HG02588 (cell line): ENCODE measurements around the gene CHAD.

Experiments used
- ATAC-seq: cut with Tn5 transposase; IDR thresholded peaks from one replicate; pipeline ENCODE4 v1.9.1; 2021; ENCODE audit warnings: mild to moderate bottlenecking, moderate library complexity; ENCODE audit not compliant: unreplicated experiment

The CHAD gene, protein sequence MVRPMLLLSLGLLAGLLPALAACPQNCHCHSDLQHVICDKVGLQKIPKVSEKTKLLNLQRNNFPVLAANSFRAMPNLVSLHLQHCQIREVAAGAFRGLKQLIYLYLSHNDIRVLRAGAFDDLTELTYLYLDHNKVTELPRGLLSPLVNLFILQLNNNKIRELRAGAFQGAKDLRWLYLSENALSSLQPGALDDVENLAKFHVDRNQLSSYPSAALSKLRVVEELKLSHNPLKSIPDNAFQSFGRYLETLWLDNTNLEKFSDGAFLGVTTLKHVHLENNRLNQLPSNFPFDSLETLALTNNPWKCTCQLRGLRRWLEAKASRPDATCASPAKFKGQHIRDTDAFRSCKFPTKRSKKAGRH

DNA sequence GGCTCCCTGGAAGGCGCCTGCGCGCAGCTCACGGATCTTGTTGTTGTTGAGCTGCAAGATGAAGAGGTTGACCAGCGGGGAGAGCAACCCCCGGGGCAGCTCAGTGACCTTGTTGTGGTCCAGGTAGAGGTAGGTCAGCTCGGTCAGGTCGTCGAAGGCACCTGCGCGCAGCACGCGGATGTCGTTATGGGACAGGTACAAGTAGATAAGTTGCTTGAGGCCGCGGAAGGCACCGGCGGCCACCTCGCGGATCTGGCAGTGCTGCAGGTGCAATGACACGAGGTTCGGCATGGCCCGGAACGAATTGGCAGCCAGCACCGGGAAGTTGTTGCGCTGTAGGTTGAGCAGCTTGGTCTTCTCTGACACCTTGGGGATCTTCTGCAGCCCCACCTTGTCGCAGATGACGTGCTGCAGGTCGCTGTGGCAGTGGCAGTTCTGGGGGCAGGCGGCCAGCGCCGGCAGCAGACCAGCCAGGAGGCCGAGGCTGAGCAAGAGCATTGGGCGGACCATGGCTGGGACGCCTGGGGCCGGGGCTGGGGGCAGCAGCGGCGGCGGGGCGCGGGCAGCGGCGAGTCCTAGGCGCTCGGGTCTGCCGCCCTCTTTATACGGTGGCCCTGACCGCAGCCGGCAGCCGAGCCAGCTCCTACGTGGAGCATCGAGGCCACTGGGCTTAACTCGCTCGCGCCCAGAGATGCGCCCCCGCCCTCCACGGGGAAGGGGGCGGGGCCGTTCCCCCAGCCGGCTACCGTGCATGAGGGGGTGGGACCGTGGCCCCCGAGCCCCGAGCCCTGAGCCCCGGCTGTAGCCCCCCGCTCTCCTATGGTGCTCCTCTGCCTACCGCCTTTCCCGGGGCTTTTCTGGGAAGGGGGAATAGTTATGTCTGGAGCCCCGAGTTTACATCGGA is at the start of gene CHAD:
Gene CHAD (minus strand): TSS at position 577 of the 904 bp plus-strand sequence. CDS start 67 bp downstream, at position 510.
- no peak for ATAC-seq

DNA sequence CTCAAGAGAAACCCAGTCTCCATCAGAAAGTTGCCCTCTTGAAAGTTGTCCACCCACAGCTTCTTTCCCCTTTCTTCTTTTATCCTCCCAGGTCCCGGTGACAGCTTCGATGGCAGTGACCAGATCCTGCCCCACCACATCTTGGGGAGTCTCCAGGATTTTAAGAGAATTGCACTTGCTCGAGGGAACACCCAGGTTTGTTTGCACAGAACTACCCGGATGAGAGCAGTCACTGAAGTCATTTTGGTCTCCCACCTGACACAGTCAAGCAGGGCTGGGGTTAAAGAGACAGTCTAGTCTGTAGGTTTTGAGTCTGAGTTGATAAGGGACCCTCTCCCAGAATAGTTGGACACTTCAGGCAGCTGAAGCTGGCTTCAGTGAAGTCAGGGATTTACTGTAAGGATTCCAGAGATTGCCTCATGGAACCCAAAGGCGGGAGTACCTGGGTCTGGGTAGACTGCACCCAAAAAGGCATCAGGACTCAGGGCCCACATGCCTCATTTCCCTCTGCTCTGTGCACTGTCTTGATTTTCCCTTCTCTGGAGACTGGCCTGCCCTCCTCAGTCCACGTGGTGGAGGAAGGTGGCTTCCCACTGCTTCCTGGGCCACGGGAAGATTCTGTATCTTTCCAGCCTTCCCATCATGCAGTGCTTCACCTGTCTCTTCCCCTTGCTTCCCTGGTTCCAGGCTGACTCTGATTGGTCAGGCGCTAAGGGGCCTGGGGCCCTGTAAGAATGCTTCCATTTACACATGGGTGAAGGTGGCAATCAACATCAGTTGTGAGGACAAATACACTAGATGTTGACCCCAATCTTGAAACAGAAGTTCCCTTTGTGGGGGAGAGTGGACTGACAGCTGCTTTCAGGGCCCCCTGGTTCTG is 49.1 kb upstream of the CHAD start:
- no peak for ATAC-seq

DNA sequence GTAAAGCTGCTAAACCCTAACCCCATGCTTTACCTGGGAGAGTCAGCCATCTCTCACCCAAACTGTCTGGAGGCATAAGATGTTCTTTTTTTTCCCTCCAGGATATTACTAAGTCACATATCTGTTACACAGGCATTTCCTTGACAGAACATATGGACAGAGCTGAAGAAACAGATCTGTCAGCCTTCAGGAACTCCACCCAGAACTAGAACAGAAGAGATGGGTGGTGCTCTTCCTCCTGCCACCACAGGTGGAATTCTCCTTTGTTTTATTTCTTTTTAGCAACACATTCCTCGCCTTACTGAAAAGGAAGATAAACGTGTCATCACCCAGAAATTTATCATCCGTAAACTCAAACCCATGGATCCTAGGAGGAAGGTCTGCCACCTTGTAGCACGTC is 48.3 kb upstream of the CHAD start:
- no peak for ATAC-seq

DNA sequence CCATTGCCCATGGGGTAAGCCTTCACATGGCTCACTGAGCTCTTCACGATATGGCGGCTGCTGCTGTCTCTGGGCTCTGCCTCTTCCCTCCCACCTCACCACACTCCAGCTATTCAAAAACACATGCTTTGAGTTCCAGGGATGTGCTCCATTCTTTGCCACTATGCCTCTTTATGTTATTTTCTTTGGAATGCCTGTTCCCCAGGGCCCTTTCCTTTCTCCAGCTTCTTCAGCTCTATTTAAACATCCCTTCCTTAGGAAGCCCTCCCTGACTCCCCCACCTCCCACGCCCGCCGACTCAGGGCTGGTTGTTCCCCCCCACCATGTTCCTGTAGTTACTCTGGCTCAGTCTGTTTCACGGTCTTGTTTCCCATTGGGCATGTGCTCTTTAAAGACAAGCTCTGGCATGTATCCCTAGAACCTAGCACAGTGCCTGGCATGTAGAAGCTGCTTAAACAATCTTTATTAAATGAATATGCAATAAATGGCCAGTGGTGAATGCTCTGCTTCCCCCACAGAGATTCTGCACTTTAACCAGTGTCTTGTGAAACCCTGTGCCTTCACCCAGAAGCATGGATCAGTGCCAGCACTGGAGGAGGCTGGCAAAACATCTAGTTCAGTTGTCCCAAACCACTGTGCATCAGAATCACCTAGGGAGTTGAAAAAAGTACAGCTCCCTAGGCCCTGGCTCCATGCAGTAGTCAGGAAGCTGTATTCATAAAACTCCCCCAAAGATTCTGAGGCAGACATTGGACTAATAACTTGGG is 46.4 kb upstream of the CHAD start:
- ATAC-seq, result no peak

DNA sequence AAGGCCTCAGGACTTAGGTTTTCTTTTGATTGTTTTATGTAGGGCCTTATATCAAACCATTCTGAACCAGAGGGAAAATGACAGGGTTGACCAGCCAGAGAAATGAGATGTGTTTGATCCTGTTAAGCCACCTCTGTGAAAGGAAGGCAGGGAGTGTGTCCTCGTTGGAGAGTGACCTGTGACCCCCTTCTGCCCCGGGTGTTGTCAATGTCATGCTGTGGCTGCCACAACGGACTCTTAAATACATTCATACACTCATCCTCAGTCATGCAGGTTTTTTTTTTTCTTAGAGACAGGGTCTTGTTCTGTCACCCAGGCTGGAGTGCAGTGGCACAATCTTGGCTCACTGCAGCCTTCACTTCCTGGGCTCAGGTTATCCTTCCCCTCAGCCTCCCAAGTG is 45.7 kb upstream of the CHAD start:
- ATAC-seq, result no peak

DNA sequence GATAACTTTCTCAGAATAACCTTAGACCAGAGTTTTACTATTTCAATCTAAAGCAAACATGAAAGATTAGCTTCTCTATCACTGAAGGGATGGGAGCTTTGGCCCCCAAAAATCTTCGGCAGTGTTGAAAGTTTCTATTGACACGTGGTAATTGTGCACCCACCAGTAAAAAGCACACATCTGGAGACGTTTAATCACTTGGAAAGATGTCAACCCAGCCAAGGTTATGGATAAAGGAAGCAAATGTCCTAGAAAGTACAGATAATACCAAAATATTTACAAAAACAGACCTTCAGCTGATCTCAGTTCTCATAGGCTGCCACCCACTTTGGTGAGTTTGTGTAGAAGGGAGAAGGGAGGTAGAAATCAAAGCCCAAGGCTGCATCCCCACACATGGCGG is 44.8 kb upstream of the CHAD start:
- no peak for ATAC-seq

DNA sequence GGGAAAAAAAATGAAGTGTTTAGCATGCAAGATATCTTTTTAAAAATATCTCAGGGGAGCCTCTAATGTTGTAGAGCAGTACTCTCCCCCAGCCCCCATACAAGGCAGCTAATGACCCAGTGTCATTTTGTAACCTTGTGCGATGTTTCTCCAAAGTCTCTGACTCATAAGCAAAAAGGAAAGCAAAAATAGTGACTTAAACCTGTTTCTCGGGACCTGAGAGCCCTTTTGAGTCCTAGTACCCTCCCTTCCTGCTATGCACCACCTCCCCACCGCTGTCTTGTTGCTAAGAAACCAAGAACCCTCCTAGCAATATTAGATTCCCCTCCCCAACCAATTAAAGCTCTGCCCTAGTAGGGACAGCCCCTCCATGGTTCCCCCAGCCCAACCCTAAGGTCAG is 42.4 kb upstream of the CHAD start:
- ATAC-seq, result peak; percentile 71

DNA sequence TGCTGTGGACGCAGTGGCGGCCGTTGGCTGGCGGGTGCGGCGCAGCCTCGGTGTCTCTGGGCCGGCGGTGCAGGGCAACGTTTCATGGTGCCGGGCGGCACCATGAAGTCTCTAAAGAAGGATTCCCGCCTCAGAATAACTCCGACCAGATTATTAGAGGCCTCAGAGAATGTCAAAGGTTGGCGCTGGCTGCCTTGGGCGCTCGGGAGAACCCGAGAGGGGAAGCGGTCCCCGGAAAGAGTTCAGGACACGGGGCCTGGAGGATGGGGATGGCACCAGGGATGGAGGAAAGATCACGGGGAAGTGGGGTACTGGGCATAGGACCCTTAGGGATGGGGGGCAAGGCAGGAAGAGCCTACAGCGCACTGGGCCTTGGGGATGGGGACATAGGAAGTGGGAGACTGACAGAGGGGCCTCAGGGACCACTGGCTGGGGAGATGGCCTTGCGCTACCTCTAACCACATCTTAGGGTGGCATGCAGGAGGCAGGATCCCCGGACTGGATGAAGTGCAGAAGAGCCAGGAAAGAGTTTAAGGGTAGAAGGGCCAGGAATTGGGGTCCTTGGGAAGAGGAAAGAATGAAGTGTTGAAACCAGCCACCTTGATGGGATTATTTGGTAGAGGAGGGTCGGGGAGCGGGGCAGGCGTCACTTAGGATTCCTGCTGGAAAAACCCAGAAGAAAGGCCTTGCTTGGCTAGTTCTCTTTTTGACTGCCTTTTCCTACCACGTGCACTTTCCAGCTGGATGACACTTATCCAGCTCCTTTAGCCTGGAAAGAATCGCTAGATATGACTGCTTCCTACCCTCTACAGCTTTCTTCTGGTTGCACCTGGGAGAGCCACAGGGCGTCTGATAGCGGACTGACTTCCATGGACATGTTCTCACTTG is 40.1 kb upstream of the CHAD start:
- ATAC-seq, result no peak

DNA sequence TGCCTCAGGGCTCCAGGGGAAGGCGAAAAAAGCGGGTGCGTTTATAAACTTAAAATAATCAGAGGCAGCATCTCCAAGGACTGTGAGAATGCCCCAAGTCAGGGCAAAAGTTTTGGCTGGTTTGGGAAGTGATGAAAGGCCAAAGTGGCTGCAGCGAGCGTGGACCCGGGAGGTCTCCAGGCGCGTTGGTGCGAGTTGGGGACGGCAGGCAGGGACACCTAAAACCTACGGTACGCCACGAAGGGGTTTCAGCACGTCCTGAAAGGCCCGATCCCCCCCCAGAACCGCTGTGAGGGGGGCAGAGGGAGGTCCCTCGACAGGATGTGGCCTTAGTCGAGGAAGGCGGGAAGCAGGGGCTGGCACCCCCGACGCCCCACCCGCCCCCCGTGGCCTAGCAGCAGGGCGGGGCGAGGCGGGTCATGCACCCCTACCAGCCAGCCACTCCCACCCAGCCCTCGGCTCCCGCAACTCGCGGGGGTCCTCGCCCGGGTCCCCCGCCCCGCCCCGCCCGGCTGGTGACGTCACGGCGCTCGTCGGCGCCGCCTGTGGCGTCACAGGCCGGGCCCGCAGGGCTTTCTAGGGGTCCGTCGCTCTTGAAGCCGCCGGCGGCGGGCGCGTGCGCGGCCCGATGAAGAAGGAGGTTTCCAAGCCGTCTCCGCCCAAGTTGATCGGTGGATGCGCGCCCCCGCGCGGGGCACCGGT is 39.3 kb upstream of the CHAD start, which contains the start of gene MYCBPAP:
Gene MYCBPAP (plus strand): TSS at position 569 of the 702 bp plus-strand sequence. CDS start 236 bp downstream, outside the sequence.
- no peak for ATAC-seq

DNA sequence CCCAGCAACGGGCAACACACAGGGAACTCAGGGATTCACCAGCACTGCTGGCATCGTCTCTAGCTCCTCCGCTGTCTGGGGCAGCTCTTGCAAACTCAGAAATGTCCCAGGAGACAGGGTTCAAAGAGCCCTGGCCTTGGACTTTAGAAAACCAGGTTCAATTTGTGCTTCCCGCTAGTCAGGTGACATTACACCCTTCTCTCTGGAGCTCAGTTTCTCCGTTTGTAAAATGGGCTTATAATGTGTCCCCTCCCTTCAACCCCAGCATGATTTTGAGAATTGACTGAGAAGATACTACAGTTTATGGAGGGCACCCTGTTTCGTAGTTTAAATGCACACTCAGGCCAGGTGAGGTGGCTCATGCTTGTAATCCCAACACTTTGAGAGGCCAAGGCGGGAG is 37.6 kb upstream of the CHAD start:
- ATAC-seq, result no peak

DNA sequence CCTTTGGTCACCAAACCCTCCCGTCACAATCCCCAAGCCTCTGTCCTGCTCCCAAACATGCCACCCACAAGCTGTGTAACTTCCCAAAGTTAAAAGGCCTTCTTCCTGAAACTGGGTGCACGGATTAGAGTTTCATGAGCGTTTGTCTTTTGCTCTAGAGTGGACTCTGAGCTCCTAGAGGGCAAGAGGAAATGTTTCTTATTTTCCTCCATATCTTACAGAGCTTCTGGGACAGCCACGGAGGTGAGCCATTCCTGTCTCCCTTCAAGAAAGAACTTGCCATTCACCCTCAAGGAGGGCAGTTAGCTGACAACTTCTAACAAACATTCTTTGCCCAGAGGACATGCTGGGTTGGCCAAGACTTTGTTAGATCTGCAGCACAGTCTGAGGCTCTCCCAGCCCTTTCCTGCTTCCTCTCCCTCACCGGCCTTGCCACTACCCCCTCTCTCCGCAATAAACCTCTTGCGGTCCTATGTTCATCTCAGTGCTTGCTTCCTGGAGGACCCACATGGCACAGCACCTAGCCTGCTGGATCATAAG is 37.0 kb upstream of the CHAD start:
- ATAC-seq, result no peak

DNA sequence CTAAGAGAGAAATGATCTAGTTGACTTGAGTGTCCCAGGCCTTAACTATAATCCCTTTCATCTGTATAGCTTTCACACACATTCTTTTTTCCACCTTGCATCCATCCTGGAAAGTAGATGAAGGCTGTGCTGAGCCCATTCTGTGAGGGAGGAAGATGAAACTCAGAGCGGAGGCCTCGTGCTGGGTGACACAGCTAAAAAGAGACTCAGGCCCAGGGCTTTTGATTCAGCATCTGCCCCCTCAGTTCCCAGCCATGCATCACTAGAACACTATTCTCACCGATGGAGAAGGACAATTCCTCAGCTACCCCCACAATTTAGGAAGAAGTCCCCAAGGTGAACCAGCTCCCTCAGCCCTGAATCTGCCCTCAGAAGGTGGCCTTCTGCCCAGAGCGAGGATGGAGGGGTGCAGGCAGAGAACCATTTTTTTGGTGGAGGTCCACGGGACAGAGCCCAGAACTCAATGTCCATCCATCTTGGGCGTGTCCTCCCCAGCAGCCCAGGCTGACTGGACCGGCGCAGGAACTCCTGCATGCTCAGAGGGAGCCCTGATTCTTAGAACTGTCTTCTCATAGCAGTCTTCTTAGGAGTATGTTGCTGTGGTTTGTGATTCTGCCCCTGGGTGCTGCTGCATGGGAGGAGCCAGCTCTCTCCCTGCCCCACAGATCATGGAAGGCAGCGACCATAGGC is 33.8 kb upstream of the CHAD start:
- ATAC-seq, result no peak

DNA sequence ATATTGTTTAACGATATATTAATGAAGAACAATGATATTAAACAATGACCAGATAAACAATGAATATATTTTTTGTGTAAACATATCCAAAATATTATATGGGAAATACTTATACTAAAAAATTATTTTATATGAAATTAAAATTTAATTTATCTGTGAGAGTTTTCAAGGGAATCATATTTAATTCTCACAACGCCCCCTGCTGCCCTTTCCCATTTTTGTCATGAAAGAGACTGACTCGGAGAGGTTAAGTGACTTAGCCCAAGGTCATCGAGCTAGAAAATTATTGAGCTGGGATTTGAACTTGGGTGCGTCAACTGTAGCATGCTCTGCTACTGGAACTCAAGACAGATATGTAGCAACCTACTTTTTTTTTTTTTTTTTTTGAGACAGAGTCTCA is 32.4 kb upstream of the CHAD start:
- ATAC-seq, result no peak

DNA sequence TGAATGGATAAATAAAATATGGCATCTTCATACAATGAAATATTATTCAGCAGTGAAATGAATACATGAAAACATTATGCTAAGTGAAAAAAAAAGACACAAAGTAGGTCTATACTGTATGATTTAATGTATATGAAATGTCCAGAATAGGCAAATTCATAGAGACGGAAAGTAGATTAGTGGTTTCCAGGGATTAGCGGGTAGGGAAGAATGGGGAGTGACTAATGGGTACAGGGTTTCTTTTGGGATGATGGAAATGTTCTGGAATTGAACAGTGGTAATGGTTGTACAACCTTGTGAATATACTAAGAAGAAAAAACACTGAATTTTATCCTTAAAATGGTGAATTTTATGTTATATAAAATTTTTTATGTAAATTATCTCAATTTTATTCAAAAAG is 31.0 kb upstream of the CHAD start:
- ATAC-seq, result no peak

DNA sequence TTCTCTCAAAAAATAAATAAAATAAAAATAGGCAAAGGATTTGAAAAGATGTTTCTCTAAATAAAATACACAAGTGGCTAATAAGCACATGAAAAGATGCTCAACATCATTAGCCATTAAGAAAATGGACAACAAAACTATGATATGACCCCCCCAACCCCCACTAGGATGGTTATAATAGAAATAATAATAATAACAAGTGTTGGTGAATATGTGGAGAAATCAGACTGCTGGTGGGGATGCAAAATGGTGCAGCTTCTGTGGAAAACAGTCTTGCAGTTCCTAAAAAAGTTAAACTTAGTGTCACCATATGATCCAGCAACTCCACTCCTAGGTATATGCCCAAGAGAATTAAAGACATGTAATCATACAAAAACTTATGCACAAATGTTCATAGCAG is 30.6 kb upstream of the CHAD start:
- no peak for ATAC-seq

DNA sequence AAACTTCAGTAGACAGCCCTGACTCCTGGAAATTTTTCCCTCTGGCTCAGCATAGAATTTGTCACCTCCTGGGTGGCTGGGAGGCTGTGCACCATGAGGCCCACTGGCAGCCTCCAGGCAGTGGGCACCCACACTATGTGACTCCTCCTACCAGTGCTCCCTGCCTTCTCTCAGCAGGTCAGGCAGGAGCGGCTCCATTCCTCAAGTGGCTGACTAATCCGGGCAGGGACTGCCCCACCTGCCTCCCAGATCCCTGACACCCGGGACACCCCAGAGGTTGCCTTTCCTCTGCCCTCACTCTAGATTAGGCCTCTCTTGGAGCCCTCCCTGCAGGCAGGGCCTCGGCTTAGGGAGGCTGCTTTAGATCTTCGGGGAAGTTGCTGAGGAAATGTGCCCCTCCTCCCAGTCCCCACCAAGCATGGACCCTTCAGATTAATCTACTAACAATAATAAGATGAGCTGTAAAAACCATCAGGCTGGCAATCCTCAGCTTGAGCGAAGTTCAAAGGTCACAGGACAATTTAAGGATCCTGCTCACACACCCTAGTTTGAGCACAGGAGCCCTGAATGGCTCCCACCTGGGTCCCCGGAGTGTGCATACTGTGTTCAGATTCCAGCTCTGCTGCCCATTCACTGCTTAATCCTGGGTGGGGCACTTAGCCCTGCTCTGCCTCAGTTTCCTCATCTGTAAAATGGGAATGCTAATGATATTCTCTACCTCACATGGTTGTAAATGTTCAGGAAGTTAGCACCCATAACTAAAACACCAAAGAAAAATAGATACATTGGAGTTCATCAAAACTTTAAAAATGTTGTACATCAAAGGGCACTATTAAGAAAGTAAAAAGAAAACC is 29.6 kb upstream of the CHAD start:
- ATAC-seq, result no peak

DNA sequence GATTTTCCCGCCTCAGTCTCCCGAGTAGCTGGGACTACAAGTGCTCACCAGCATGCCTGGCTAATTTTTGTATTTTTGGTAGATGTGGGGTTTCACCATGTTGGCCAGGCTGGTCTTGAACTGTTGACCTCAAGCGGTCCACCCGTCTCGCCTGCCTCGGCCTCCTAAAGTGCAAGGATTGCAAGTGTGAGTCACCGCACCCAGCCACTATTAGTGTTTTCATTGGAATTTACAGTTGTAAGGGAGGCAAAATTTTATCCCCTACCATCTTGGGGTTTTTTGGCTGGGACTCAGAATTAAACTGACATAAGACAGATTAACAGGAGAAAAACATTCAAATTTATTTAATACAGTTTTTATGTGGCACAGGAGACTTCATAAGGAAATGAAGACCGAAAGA is 27.2 kb upstream of the CHAD start:
- ATAC-seq, result no peak
